Renal cortical epithelial cell (primary cell): Measurements from ENCODE around the gene LONP2. TPM values are rescaled to one million over a fixed set of nuclear protein-coding genes. Genes with fewer than 3 reads are reported as not detected.

ENCODE experiments used
- DNase-seq: peaks from one replicate; pipeline ENCODE4 v3.0.0-alpha.2; 2011; ENCODE audit warnings: low read depth
- total RNA-seq: library from RNA; depleted of rRNA; stranded (reverse); fragments of >200 nt; gene quantifications from 2 replicates; pipeline ENCODE4 v1.2.3, GENCODE V29; 2014

Gene LONP2, protein sequence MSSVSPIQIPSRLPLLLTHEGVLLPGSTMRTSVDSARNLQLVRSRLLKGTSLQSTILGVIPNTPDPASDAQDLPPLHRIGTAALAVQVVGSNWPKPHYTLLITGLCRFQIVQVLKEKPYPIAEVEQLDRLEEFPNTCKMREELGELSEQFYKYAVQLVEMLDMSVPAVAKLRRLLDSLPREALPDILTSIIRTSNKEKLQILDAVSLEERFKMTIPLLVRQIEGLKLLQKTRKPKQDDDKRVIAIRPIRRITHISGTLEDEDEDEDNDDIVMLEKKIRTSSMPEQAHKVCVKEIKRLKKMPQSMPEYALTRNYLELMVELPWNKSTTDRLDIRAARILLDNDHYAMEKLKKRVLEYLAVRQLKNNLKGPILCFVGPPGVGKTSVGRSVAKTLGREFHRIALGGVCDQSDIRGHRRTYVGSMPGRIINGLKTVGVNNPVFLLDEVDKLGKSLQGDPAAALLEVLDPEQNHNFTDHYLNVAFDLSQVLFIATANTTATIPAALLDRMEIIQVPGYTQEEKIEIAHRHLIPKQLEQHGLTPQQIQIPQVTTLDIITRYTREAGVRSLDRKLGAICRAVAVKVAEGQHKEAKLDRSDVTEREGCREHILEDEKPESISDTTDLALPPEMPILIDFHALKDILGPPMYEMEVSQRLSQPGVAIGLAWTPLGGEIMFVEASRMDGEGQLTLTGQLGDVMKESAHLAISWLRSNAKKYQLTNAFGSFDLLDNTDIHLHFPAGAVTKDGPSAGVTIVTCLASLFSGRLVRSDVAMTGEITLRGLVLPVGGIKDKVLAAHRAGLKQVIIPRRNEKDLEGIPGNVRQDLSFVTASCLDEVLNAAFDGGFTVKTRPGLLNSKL
- total RNA-seq, result 44.8 and 96.0 TPM in 2 replicates

DNA sequence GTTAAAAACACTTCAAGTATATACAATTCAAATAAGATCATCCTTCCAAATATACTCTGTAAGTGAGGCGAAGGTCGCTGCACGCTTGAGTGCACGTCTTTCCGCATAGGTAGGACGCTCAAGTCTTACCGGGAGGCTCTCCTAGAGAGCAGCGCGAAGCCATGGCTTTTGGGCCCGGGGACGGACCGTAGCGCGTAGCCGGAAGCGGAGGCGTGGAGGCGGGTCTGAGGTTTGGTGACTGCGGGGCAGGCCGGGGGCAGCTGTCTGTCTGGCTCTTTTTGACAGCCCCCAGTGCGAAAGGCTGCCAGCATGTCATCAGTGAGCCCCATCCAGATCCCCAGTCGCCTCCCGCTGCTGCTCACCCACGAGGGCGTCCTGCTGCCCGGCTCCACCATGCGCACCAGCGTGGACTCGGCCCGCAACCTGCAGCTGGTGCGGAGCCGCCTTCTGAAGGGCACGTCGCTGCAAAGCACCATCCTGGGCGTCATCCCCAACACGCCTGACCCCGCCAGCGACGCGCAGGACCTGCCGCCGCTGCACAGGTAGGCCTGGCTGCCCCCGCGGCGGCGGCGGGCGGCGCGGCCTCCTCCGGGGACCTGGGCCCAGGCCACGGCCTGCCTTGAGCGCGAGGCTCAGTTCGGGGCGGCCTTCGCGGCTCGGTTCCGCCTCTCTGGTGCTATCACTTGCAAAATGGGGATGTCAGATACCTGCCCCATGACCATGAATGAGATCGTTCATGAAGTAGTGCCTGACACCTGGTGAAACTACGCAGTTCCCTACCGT is at the start of gene LONP2:
Gene LONP2 (plus strand): TSS at position 221 of the 783 bp plus-strand sequence. CDS start 89 bp downstream, at position 310.
- DNase-seq, result peak; percentile 77

GRCh38 chr16:48194828-48195556 is 49.1 kb upstream of the LONP2 start:
- DNase-seq, result peak; percentile 86

DNA sequence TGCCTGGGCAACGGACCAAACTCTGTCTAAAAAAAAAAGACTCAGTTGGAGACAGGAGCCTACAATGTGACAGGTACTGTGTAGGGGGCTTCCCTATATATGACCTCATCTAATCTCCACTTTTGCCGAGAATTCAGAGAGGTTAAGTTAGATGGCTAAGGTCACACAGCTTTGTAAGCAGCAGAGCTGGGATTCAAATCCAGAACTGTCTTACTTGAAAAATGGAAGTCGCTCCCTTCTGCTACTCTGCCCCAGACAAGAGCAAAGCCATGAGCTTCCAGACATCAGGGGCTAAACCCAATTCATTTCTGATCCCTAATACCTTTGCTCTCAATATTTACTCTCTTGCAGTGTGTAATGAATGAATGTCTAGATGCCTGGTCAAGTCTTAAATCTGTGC is 46.8 kb upstream of the LONP2 start:
- no peak for DNase-seq

GRCh38 chr16:48201515-48202201 is 42.4 kb upstream of the LONP2 start:
- DNase-seq, result no peak

DNA sequence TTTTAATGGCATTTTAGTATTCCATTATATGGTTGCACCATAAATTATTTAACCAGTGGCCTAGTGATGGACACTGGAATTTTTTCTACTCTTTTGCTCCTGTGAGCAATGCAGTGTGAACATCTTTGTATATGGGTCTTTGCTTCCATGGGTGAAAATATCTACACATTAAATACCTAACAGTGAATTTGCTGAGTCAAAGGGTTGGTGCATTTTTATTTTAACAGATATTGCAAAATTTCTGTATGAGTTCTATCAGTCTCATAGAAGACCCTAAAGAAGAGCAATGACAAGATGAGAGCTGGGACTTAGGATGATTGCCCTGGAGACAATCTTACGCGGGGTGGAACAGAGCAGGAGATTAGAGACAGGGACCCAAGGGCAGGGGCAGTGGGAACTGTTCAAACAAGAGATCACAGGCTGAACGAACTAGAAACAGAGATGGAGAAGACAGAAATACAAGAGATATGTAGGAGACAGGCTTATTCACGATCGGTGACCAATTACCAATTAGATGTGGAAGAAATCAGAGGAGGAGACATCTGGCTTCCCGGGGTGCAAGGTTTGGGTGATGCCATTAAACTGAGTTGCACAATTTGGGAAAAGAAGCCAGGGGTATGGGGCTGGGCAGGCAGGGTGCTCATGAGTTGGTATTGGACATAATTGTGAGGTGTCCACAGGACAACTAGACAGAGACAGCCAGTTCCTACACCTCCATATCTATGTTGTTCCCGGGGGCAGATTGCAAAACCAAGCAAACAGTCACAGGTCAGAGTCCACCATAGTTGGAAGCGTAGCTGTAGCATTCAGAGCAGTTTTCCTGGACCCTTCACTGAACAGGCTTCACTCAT is 39.9 kb upstream of the LONP2 start:
- DNase-seq, result peak; percentile 21

DNA sequence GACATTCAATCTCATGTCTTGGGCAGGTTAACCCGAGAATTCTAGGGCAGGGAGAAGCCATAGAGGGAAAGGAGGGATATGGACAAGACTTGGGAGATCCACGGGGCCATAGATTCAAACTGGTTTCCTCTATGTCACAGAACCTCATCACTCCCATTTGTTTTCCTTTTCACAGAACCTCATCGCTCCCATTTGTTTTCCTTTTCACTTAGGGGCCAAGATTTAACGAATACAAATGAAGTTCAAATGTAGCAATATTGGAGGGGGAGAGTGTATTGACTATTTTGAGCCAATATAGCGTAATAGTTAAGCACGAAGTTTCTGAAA is 39.3 kb upstream of the LONP2 start:
- DNase-seq, result no peak

DNA sequence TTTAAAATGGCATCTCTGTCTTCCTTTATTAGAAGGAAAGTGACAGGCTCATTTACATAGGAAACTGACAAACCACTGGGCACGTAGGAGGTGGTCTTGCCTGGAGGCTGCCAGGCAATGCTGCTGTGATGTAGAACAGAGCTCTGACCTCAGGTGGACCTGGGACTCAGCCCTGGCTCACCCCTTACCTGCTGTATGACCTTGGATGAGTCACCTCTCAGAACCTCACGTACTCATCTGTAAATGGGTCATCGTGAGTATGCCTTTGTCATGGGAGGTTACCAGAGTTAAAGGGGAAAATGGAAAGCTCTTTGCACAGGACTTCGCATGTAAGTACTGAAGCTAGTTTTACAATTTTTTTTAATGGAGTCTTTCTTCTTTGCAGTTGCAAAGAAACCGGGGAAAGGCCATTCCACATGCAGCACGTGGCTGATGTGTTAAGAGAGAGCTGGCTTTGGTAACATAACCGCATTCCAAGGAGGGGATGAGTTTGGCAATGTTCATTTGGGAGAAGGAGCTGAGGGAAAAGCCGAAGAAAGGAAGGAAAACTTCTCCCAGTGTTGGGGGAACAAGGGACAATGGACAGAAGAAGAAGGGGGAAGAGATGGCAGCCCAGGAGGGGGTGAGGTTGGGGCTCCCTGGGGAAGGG is 37.4 kb upstream of the LONP2 start:
- DNase-seq, result no peak

- DNase-seq, result no peak
These were observed 33.4 kb upstream of the LONP2 start for GRCh38 chr16:48210747-48211146.

GRCh38 chr16:48212033-48212432 is 32.1 kb upstream of the LONP2 start:
- no peak for DNase-seq

- no peak for DNase-seq
These were observed 28.4 kb upstream of the LONP2 start for GRCh38 chr16:48215738-48216137.

- no peak for DNase-seq
These were observed 26.4 kb upstream of the LONP2 start for GRCh38 chr16:48217708-48218107.

DNA sequence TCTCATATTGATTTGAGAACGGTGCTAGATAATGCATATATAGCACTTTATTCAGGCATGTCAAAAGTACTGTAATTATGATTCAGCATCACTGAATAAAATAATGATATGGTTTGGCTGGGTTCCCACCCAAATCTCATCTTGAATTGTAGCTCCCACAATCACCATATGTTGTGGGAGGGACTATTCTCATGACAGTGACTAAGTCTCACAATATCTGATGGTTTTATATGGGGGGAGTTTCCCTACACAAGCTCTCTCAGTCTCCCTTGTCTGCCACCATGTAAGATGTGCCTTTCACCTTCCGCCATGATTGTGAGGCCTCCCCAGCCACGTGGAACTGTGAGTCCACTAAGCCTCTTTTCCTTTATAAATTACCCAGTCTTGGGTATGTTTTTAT is 25.6 kb upstream of the LONP2 start:
- no peak for DNase-seq

- DNase-seq, result no peak
These were observed 23.2 kb upstream of the LONP2 start for GRCh38 chr16:48220891-48221290.

DNA sequence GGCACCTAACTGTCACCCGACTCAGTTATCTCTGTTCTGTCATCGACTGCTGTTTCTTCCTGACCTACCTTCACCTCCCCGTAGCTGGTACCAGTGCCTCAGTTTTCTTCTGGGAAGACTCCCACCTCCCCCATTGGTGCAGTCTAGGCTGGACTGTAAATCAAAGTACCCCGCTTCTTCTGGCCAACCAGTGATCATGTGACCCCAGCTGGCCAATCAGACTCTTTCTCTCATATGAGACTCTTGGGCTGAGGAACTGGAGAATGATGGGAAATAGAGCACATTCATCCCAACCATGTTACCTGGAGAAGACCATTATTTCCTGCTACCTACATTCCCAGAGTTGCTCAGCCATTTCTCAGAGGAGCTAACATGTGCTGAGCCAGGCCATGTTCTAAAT is 20.6 kb upstream of the LONP2 start:
- DNase-seq, result no peak

DNA sequence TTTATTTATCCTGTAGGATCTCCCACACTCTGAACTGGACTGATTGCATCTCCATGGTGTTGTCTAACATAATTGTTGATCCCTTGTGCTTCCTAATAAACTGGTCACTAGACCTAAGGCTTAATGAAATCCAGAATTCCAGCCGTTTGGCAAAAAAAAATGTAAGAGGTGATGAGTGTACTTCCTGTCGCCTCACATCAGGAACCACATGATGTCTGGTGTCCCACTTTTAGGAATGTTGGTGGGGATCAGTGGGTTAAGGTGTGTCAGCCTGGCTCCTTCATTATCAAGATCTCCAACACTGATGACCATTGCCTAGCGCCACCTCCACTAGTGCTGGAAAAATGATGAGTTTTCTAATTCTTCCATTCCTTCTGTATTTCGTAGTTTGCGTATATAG is 18.6 kb upstream of the LONP2 start:
- DNase-seq, result no peak

GRCh38 chr16:48231727-48232492 is 12.2 kb upstream of the LONP2 start:
- peak; percentile 22 for DNase-seq

DNA sequence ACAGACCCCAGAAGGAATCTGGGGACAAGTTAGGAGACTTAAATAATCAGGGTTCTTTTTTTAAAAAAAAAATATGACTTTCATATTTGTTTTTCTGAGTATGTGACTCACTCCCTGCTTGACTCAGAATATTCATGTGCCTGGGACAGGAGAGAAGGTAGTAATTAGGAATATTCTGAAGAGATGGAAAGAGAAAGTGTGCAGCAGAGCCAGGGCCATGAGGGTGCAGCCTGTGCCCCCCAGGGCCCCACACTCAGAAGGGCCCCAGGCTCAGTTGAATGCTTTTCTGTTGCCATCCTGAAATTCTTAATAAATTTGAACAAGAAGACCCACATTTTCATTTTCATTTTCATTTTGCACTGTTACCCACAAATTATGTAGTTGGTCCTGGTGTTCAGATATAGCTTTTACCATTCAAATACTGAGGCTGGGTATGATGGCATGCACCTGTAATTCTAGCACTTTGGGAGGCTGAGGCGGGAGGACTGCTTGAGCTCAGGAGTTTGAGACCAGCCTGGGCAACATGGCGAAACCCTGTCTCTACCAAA is 11.5 kb upstream of the LONP2 start:
- no peak for DNase-seq

- no peak for DNase-seq
These were observed 9.5 kb upstream of the LONP2 start for GRCh38 chr16:48234630-48235029.
